A549 (cell line): Measurements from ENCODE around the gene TMEM39A.

ENCODE experiments used
- CEBPB ChIP-seq, 2 experiments: fragments of >200 bp in 1 of 2; sonication (Bioruptor Twin) in 1 of 2; formaldehyde crosslinking in 1 of 2; IDR thresholded peaks; 2 replicates each; pipeline ENCODE4 v1.6.1; 2012 to 2016
- CHD4 ChIP-seq: fragments of 200-600 bp; sonication (generic); IDR thresholded peaks from 2 replicates; pipeline ENCODE4 v1.6.1; 2016; ENCODE audit warnings: antibody characterized with exemption, mild to moderate bottlenecking, borderline replicate concordance
- CTCF ChIP-seq: fragments of >200 bp; sonication (Bioruptor Twin); formaldehyde crosslinking; IDR thresholded peaks from 3 replicates; pipeline ENCODE4 v1.5.1; 2016
- EP300 ChIP-seq, 2 experiments: fragments of >200 bp; sonication (Bioruptor Twin); formaldehyde crosslinking; IDR thresholded peaks; 2 replicates in 1 of 2; 3 replicates in 1 of 2; pipeline ENCODE4 v1.6.1; 2016 to 2017
- POLR2A ChIP-seq: IDR thresholded peaks from 2 replicates; pipeline ENCODE4 v1.6.1; 2012; ENCODE audit warnings: mild to moderate bottlenecking, low read length
- POLR2AphosphoS2 ChIP-seq: conservative IDR thresholded peaks from 2 replicates; pipeline ENCODE4 v1.6.1; 2012; ENCODE audit warnings: low read length, improper control_type of control experiment, inconsistent platforms
- RAD21 ChIP-seq, 2 experiments: fragments of >200 bp in 1 of 2; sonication (Bioruptor Twin) in 1 of 2; formaldehyde crosslinking in 1 of 2; IDR thresholded peaks in 1 of 2; conservative IDR thresholded peaks in 1 of 2; 2 replicates in 1 of 2; 3 replicates in 1 of 2; pipeline ENCODE4 v1.6.1; 2012 to 2018; ENCODE audit warnings: inconsistent platforms in 1 of 2
- REST ChIP-seq: fragments of 200-600 bp; sonication (generic); IDR thresholded peaks from 2 replicates; pipeline ENCODE4 v1.6.1; 2016; ENCODE audit warnings: antibody characterized with exemption, mild to moderate bottlenecking, moderate library complexity
- RFX5 ChIP-seq: fragments of 450-650 bp; IDR thresholded peaks from 2 replicates; pipeline ENCODE4 v1.7.1; 2014; ENCODE audit warnings: antibody characterized with exemption, mild to moderate bottlenecking, moderate library complexity
- SMC3 ChIP-seq: fragments of >200 bp; sonication (Bioruptor Twin); formaldehyde crosslinking; IDR thresholded peaks from 3 replicates; pipeline ENCODE4 v1.6.1; 2018; ENCODE audit warnings: inconsistent platforms
- TP53 ChIP-seq: fragments of 250-450 bp; sonication (Bioruptor Pico); IDR thresholded peaks from 2 replicates; pipeline ENCODE4 v1.5.0; 2021; ENCODE audit warnings: mild to moderate bottlenecking, moderate library complexity
- USF2 ChIP-seq: fragments of 450-650 bp; IDR thresholded peaks from 2 replicates; pipeline ENCODE4 v1.6.1; 2014; ENCODE audit warnings: antibody characterized with exemption
- ZC3H11A ChIP-seq: fragments of 450-650 bp; IDR thresholded peaks from 2 replicates; pipeline ENCODE4 v1.6.1; 2014; ENCODE audit warnings: antibody characterized with exemption, mild to moderate bottlenecking
- ZNF302 ChIP-seq: fragments of 250-450 bp; sonication (Bioruptor Pico); IDR thresholded peaks from 2 replicates; pipeline ENCODE4 v1.9.0; 2021; ENCODE audit warnings: inconsistent platforms, mild to moderate bottlenecking, moderate library complexity

GRCh38 chr3:119420196-119420595 is 43.2 kb downstream of the TMEM39A start:
- TF ChIP-seq CTCF (0 out of 3 replicates have a peak, but pooled peaks have one; percentile 5), RAD21 (conservative IDR thresholded peaks at IDR 0.05 in 1 of 2, IDR thresholded peaks at IDR 0.05 in 1 of 2) (0 out of 5 replicates have a peak, but pooled peaks of 1 of the 2 experiments have one; percentile 11), POLR2A (no peak), ZC3H11A (no peak), REST (no peak), SMC3 (no peak), RFX5 (no peak), ZNF302 (CRISPR knock-in tag) (no peak), POLR2AphosphoS2 (no peak), USF2 (no peak), CEBPB (IDR thresholded peaks at IDR 0.05) (no peak), TP53 (no peak), CHD4 (no peak), EP300 (IDR thresholded peaks at IDR 0.05) (no peak)
